IPS-11a (cell line): ENCODE results near the gene EML5.
"Not testable (repeated sequence)": the region's sequence is repeated elsewhere in the genome, so short reads cannot be mapped to it uniquely, and the experiment has no call there.

ENCODE experiments used
- H3K4me3 ChIP-seq: one replicate; pipeline ENCODE4 v1.5.1; 2013; ENCODE audit warnings: low read depth, low read length, control low read depth

Gene EML5

GRCh38 chr14:88804477-88804876 lies 11.7 kb upstream of the EML5 start:
- no peak overlapping the region for H3K4me3 ChIP-seq

GRCh38 chr14:88804035-88804434 lies 11.3 kb upstream of the EML5 start:
- H3K4me3 ChIP-seq, result no peak overlapping the region

- H3K4me3 ChIP-seq, result no peak overlapping the region
These were observed 9.8 kb upstream of the EML5 start for GRCh38 chr14:88802596-88802995.

GRCh38 chr14:88799522-88799921 lies 6.8 kb upstream of the EML5 start:
- no peak overlapping the region for H3K4me3 ChIP-seq

- H3K4me3 ChIP-seq, result no peak overlapping the region
These were observed 5.4 kb upstream of the EML5 start for GRCh38 chr14:88798156-88798555.

- peak overlapping the region; percentile 74 for H3K4me3 ChIP-seq
These were observed 489 bp upstream of the EML5 start for GRCh38 chr14:88793259-88793625.

- peak overlapping the region; percentile 74 for H3K4me3 ChIP-seq
These were observed 902 bp downstream of the EML5 start for GRCh38 chr14:88791629-88792472.

- H3K4me3 ChIP-seq, result no peak overlapping the region
These were observed 1.5 kb downstream of the EML5 start for GRCh38 chr14:88791252-88791621.

GRCh38 chr14:88790501-88791251 lies 2.1 kb downstream of the EML5 start:
- no peak overlapping the region for H3K4me3 ChIP-seq

- H3K4me3 ChIP-seq, result not testable (repeated sequence)
These were observed 3.2 kb downstream of the EML5 start for GRCh38 chr14:88789573-88789972.

GRCh38 chr14:88786715-88787114 lies 6.0 kb downstream of the EML5 start:
- H3K4me3 ChIP-seq, result no peak overlapping the region

GRCh38 chr14:88785911-88786310 lies 6.8 kb downstream of the EML5 start:
- H3K4me3 ChIP-seq, result no peak overlapping the region

- H3K4me3 ChIP-seq, result no peak overlapping the region
These were observed 17.2 kb downstream of the EML5 start for GRCh38 chr14:88775532-88775931.

- H3K4me3 ChIP-seq, result no peak overlapping the region
These were observed 22.0 kb downstream of the EML5 start for GRCh38 chr14:88770736-88771135.

GRCh38 chr14:88765130-88765529 lies 27.6 kb downstream of the EML5 start:
- H3K4me3 ChIP-seq, result no peak overlapping the region

- H3K4me3 ChIP-seq, result no peak overlapping the region
These were observed 38.9 kb downstream of the EML5 start for GRCh38 chr14:88753873-88754272.

GRCh38 chr14:88750945-88751344 lies 41.8 kb downstream of the EML5 start:
- no peak overlapping the region for H3K4me3 ChIP-seq

- H3K4me3 ChIP-seq, result no peak overlapping the region
These were observed 42.3 kb downstream of the EML5 start for GRCh38 chr14:88750413-88750812.

- H3K4me3 ChIP-seq, result no peak overlapping the region
These were observed 43.6 kb downstream of the EML5 start for GRCh38 chr14:88749139-88749538.

GRCh38 chr14:88748288-88748687 lies 44.5 kb downstream of the EML5 start:
- H3K4me3 ChIP-seq, result no peak overlapping the region

- H3K4me3 ChIP-seq, result no peak overlapping the region
These were observed 46.7 kb downstream of the EML5 start for GRCh38 chr14:88746052-88746451.

- no peak overlapping the region for H3K4me3 ChIP-seq
These were observed 55.5 kb downstream of the EML5 start for GRCh38 chr14:88737245-88737644.
